Activated effector memory CD4-positive, alpha-beta T cell treated with Interleukin-2 at 50 U/mL for 16 hours (primary cell): Measurements from ENCODE around the gene AIF1.

Source experiments
- DNase-seq: peaks from one replicate; pipeline ENCODE4 v3.0.0-alpha.2; 2020

AIF1 gene

DNA sequence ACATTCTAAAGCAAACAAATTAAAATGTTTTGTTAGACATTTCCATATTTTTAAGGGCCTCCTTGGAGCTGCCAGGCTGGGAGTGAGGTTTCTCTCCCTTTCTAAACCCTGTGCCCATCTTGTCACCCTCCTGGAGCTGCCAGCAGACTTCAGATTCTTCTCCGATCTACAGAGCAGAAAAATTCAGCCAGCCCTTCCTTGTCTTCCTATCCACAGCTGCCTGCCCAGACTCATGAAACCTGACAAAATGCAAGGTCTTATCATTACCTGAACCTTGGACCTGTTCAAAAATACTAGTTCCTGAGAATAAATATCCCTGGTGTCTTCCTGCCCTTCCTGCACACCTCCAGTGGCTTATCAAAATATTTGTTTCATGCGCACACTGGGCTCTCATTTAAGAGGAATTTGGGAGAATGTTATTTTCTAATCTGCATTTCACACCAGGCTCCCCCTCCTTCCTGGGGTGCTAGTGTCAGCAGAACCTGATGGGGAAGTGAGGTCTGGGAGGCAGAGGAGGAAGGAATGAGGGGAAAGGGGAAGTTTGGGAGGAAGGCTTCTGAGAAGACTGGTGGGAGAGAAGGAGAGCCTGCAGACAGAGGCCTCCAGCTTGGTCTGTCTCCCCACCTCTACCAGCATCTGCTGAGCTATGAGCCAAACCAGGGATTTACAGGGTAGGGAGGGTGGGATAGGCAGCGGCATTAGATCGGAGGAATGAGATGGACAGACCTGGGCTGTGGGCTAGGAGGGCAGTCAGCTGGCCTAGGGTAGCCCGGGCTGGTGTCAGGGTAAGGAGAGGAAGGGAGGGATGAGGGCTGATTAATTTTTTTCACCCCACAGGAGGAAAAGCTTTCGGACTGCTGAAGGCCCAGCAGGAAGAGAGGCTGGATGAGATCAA lies at the start of gene AIF1:
Gene AIF1, plus strand, starts transcription at position 551 of the 895 bp plus-strand sequence. Its CDS starts 96 bp downstream, at position 647.
- no peak for DNase-seq

DNA sequence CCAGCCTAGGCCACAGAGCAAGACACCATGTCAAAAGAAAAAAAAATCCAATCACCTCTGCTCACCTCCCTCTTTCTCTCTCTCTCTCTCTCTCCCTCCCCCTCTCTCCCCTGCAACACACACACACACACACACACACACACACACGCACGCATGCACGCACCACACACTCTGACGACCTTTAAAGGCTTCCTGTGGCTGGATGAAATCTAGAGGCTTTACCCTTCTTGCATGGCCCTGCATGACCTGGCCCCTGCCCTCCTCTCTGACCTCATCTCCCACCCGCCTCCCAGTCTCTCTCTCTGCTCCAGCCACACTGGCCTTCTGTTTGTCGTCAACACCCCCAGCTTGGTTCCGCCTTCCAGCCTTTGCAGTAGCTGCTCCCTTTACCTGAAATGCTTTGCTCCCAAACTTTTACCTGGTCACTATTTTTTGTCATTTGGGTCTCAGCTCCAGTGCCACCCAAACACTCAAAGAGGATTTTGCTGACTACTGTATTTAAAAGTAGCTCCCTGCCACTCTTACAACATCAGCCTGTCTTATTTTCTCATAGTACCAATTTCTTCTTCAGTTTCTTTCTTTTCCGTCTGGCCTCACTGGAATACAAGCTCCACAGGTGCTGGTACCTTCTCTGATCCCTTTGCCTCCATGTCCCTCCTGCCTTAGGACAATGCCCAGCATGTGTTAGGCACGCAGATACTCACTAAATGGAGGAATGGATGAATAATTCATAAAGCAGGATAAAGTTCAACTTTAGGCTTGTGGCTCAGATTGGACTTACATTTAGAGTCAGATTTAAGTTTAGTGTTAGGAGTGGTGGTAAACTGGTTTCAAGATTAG lies 47.3 kb upstream of the AIF1 start:
- no peak for DNase-seq

DNA sequence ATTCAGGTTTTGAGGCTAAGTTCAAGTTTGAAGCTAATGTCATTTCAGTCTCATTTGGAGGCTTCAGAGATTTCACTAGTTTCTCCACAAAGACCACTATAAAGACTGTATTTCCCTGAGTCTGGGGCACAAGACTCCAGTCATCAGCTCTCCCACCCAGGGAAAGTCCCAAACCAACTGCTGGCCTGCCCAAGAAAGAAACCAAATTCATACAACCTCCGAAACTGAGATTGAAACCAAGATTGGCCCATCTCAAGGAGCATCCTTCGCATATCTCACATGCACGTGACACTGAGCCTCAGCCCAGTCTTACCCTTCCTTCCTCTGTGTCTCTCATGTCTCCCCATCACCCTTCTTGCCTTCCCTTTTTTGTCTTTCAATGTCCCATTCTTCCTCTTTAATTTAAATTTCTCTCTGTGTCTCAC lies 46.5 kb upstream of the AIF1 start:
- peak; percentile 53 for DNase-seq

DNA sequence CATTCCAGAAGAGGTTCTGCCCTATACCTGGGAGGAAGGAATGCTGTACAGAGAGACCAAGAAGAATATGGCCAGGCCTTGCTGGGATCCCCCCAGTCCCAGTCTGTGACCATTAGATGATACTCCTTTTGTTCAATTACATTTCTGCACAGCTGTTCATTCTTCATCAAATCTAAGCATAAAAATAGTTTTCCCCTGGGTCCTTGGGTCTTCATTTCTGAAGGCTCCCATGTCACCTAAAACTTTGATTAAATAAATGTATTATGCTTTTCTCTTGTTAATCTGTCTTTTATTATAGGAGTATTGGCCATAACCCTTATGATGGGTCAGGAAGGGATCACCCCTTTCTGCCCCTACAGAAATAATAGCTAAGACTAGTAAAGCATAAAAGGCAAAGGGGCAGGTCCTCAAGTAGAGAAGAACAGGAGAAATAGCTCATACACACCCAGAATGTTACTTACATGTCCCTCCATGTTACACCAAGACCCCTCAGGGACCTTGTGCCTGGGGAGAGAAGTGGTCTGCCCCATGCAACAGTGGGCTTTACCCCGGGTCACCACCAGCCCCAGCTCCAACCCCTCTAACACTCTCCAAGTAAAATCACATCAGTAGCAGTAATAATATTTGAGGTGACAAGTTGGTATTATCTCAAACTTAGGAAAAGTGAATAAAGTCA lies 45.0 kb upstream of the AIF1 start:
- DNase-seq = no peak

DNA sequence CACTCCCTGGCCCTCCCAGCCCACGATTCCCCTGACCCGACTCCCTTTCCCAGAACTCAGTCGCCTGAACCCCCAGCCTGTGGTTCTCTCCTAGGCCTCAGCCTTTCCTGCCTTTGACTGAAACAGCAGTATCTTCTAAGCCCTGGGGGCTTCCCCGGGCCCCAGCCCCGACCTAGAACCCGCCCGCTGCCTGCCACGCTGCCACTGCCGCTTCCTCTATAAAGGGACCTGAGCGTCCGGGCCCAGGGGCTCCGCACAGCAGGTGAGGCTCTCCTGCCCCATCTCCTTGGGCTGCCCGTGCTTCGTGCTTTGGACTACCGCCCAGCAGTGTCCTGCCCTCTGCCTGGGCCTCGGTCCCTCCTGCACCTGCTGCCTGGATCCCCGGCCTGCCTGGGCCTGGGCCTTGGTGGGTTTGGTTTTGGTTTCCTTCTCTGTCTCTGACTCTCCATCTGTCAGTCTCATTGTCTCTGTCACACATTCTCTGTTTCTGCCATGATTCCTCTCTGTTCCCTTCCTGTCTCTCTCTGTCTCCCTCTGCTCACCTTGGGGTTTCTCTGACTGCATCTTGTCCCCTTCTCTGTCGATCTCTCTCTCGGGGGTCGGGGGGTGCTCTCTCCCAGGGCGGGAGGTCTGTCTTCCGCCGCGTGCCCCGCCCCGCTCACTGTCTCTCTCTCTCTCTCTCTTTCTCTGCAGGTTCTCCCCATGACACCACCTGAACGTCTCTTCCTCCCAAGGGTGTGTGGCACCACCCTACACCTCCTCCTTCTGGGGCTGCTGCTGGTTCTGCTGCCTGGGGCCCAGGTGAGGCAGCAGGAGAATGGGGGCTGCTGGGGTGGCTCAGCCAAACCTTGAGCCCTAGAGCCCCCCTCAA lies 42.8 kb upstream of the AIF1 start, which contains the start of gene LTA:
Gene LTA, plus strand, starts transcription at position 249 of the 871 bp plus-strand sequence. Its CDS starts 454 bp downstream, at position 703.
- peak; percentile 70 for DNase-seq

DNA sequence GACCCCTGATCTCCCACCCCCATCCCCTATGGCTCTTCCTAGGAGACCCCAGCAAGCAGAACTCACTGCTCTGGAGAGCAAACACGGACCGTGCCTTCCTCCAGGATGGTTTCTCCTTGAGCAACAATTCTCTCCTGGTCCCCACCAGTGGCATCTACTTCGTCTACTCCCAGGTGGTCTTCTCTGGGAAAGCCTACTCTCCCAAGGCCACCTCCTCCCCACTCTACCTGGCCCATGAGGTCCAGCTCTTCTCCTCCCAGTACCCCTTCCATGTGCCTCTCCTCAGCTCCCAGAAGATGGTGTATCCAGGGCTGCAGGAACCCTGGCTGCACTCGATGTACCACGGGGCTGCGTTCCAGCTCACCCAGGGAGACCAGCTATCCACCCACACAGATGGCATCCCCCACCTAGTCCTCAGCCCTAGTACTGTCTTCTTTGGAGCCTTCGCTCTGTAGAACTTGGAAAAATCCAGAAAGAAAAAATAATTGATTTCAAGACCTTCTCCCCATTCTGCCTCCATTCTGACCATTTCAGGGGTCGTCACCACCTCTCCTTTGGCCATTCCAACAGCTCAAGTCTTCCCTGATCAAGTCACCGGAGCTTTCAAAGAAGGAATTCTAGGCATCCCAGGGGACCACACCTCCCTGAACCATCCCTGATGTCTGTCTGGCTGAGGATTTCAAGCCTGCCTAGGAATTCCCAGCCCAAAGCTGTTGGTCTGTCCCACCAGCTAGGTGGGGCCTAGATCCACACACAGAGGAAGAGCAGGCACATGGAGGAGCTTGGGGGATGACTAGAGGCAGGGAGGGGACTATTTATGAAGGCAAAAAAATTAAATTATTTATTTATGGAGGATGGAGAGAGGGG lies 41.6 kb upstream of the AIF1 start:
- no peak for DNase-seq

DNA sequence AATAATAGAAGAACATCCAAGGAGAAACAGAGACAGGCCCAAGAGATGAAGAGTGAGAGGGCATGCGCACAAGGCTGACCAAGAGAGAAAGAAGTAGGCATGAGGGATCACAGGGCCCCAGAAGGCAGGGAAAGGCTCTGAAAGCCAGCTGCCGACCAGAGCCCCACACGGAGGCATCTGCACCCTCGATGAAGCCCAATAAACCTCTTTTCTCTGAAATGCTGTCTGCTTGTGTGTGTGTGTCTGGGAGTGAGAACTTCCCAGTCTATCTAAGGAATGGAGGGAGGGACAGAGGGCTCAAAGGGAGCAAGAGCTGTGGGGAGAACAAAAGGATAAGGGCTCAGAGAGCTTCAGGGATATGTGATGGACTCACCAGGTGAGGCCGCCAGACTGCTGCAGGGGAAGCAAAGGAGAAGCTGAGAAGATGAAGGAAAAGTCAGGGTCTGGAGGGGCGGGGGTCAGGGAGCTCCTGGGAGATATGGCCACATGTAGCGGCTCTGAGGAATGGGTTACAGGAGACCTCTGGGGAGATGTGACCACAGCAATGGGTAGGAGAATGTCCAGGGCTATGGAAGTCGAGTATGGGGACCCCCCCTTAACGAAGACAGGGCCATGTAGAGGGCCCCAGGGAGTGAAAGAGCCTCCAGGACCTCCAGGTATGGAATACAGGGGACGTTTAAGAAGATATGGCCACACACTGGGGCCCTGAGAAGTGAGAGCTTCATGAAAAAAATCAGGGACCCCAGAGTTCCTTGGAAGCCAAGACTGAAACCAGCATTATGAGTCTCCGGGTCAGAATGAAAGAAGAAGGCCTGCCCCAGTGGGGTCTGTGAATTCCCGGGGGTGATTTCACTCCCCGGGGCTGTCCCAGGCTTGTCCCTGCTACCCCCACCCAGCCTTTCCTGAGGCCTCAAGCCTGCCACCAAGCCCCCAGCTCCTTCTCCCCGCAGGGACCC lies 40.6 kb upstream of the AIF1 start:
- DNase-seq = no peak

DNA sequence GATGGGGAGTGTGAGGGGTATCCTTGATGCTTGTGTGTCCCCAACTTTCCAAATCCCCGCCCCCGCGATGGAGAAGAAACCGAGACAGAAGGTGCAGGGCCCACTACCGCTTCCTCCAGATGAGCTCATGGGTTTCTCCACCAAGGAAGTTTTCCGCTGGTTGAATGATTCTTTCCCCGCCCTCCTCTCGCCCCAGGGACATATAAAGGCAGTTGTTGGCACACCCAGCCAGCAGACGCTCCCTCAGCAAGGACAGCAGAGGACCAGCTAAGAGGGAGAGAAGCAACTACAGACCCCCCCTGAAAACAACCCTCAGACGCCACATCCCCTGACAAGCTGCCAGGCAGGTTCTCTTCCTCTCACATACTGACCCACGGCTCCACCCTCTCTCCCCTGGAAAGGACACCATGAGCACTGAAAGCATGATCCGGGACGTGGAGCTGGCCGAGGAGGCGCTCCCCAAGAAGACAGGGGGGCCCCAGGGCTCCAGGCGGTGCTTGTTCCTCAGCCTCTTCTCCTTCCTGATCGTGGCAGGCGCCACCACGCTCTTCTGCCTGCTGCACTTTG lies 39.6 kb upstream of the AIF1 start, which contains the start of gene TNF:
Gene TNF, plus strand, starts transcription at position 231 of the 567 bp plus-strand sequence. Its CDS starts 177 bp downstream, at position 408.
- DNase-seq = peak; percentile 71

DNA sequence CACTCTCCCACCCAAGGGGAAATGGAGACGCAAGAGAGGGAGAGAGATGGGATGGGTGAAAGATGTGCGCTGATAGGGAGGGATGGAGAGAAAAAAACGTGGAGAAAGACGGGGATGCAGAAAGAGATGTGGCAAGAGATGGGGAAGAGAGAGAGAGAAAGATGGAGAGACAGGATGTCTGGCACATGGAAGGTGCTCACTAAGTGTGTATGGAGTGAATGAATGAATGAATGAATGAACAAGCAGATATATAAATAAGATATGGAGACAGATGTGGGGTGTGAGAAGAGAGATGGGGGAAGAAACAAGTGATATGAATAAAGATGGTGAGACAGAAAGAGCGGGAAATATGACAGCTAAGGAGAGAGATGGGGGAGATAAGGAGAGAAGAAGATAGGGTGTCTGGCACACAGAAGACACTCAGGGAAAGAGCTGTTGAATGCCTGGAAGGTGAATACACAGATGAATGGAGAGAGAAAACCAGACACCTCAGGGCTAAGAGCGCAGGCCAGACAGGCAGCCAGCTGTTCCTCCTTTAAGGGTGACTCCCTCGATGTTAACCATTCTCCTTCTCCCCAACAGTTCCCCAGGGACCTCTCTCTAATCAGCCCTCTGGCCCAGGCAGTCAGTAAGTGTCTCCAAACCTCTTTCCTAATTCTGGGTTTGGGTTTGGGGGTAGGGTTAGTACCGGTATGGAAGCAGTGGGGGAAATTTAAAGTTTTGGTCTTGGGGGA lies 38.9 kb upstream of the AIF1 start:
- DNase-seq = no peak

DNA sequence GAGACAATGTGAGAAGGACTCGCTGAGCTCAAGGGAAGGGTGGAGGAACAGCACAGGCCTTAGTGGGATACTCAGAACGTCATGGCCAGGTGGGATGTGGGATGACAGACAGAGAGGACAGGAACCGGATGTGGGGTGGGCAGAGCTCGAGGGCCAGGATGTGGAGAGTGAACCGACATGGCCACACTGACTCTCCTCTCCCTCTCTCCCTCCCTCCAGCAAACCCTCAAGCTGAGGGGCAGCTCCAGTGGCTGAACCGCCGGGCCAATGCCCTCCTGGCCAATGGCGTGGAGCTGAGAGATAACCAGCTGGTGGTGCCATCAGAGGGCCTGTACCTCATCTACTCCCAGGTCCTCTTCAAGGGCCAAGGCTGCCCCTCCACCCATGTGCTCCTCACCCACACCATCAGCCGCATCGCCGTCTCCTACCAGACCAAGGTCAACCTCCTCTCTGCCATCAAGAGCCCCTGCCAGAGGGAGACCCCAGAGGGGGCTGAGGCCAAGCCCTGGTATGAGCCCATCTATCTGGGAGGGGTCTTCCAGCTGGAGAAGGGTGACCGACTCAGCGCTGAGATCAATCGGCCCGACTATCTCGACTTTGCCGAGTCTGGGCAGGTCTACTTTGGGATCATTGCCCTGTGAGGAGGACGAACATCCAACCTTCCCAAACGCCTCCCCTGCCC lies 38.0 kb upstream of the AIF1 start:
- peak; percentile 47 for DNase-seq

DNA sequence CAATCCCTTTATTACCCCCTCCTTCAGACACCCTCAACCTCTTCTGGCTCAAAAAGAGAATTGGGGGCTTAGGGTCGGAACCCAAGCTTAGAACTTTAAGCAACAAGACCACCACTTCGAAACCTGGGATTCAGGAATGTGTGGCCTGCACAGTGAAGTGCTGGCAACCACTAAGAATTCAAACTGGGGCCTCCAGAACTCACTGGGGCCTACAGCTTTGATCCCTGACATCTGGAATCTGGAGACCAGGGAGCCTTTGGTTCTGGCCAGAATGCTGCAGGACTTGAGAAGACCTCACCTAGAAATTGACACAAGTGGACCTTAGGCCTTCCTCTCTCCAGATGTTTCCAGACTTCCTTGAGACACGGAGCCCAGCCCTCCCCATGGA lies 37.5 kb upstream of the AIF1 start:
- no peak for DNase-seq

DNA sequence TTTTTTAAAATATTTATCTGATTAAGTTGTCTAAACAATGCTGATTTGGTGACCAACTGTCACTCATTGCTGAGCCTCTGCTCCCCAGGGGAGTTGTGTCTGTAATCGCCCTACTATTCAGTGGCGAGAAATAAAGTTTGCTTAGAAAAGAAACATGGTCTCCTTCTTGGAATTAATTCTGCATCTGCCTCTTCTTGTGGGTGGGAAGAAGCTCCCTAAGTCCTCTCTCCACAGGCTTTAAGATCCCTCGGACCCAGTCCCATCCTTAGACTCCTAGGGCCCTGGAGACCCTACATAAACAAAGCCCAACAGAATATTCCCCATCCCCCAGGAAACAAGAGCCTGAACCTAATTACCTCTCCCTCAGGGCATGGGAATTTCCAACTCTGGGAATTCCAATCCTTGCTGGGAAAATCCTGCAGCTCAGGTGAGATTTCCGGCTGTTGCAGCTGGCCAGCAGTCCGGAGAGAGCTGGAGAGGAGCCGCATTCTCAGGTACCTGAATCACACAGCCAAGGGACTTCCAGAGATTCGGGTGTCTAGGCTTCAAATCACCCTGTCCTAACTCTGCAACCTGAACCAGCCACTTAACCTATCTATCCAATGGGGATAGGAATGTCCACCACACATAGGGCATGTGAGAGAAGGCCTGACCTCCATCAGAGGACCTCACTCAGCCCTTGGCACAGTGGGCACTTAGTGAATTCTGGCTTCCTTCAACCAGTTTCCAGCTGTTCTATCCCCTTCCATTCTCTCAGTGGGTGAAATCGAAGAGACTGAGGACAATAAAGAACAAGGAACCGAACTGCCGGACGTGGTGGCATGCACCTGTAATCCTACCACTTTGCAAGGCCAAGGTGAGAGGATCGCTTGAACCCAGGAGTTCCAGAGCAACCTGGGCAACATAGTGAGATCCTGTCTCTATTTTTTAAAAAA lies 36.6 kb upstream of the AIF1 start:
- DNase-seq = no peak

DNA sequence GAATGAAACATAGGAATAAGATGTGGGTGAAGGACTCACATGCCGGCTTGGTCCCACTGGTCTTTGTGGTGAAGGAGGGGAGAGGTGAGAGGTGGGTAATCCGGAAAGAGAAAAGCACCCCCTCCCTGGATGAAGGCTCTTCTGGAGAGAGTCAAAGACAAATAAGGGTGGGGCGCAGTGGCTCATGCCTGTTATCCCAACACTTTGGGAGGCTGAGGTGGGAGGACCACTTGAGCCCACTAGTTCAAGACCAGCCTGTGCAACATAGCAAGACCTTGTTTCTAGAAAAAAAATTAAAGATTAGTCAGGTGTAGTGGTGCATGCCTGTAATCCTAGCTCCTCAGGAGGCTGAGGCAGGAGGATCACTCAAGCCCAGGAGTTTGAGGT lies 35.9 kb upstream of the AIF1 start:
- DNase-seq = no peak

DNA sequence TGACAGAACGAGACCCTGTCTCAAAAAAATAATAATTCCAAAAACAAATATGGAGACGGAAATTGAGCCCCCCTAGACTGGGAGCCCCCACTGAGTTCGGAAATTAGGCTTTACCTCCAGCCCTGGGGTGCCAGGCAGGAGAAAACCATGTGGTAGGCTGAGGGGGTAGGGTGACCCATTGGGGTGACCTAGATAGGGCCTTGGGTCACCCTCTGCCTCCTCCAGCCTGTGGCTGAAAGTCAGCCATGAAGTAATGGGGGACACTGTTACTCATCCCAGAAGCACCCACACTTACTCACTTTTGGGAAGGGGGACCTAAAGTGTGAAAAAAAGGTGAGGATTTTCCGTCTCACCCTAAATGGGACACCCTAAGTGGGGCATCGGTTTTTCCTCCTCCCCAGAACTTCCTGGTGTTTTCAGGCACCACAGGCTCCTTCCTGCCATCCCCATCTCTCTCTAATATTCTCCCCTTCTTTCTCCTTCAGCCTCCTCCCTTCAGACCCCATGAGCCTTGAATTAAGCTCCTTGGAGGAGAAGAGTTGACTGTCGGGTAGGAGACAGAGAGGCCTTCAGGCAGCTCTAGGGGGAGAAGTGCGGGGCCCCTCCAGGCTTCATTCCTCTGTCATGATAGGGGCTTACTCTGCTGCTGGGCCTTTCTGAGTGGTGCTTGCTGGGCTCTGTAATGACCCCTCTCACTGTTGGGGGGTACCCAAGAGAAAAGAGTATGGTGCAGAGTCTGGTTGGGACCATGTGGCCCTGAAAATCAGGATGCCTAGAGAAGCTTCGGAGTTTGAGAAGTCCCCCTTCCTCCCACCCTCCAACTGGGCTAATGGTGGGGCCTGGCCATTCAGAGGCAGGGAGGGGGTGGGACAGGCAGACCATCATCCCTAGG lies 35.2 kb upstream of the AIF1 start:
- DNase-seq = no peak

DNA sequence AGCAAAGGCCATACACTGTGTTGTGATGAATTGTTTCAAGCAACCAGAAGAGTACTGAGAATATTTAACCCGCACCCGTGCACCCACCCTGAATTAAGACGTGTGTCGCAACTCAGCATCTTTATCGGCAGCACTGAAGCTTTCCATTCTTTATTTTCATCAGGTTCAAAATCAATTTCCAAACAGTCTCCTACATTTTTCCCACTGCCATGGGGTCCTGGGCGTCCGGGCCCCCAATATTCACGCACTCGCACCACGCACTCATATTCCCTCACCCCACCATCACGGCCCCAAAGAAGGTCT lies 34.6 kb upstream of the AIF1 start:
- DNase-seq = no peak
